Prostate gland (tissue), 1 donor: ENCODE measurements around the gene LSM2.

ENCODE experiments used
- POLR2A ChIP-seq: fragments of 450-650 bp; IDR thresholded peaks from one replicate; pipeline ENCODE4 v1.6.1; 2016; ENCODE audit warnings: antibody characterized with exemption, mild to moderate bottlenecking
- POLR2AphosphoS5 ChIP-seq: sonication (generic); formaldehyde crosslinking; IDR thresholded peaks from one replicate; pipeline ENCODE4 v1.6.1; 2017; ENCODE audit warnings: antibody characterized with exemption

GRCh38 chr6:31799781-31800180 lies 7.0 kb downstream of the LSM2 start:
- no peak for TF ChIP-seq POLR2AphosphoS5
- no peak for TF ChIP-seq POLR2A
